KOPT-K1 (cell line): ENCODE measurements around the gene CAMP.

Experiments used
- H3K27ac ChIP-seq: fragments of 200-600 bp; sonication (generic); 2 replicates; pipeline ENCODE4 v1.5.1; 2016; ENCODE audit warnings: antibody characterized with exemption, mild to moderate bottlenecking, low read depth, low read length; ENCODE audit not compliant: poor library complexity, severe bottlenecking
- H3K36me3 ChIP-seq: fragments of 200-600 bp; sonication (generic); 2 replicates; pipeline ENCODE4 v1.5.1; 2017; ENCODE audit warnings: antibody characterized with exemption, mild to moderate bottlenecking, low read length, moderate library complexity; ENCODE audit not compliant: insufficient read depth
- H3K9me3 ChIP-seq: fragments of 200-600 bp; sonication (generic); 2 replicates; pipeline ENCODE4 v1.5.1; 2017; ENCODE audit warnings: antibody characterized with exemption, low read length, mild to moderate bottlenecking; ENCODE audit not compliant: insufficient read depth, poor library complexity, severe bottlenecking

CAMP gene

DNA sequence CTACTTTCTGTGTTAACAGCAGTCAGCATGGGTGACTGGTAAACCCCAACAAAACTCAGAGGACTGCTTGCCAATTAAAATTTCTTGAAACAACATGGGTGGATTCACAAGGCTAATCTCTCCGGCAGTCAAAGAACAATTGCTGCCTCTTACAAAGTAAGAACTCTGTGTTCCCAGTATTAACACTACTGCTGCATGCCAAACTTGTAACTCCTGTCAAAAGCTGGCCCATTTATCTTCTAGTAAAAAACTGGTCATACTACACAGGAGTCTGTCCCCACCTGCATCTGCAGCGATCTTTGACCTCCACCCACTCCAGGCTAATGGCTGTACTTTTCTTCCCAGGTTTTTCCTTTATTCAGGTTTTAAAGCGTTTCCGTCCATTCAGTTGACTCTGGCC lies 8.9 kb downstream of the CAMP start:
- Histone ChIP-seq H3K27ac (no peak overlapping the region), H3K9me3 (no peaks in the 10 kb centered on the region), H3K36me3 (no peaks in the 10 kb centered on the region)

DNA sequence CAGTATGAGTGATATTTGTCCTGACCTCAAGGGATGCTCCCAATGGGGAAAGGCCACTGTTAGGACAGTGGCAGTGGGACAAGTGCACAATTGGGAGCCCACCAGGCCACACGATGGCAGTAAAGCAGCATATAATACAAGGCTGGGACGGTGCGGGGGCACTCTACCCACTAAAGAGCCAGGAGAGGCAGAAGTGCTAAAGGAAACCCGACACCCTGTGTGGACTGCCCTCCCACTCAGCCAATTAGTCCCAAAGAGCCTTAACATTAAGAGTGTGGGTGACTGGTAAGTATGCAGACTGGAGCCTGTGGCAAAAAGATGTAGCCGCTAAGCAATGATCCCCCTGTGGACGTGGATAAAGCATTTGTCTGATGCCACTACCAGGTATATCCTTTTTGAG lies 9.4 kb downstream of the CAMP start:
- H3K9me3 ChIP-seq = no peaks in the 10 kb centered on the region
- H3K36me3 ChIP-seq = no peaks in the 10 kb centered on the region
- H3K27ac ChIP-seq = no peak overlapping the region

DNA sequence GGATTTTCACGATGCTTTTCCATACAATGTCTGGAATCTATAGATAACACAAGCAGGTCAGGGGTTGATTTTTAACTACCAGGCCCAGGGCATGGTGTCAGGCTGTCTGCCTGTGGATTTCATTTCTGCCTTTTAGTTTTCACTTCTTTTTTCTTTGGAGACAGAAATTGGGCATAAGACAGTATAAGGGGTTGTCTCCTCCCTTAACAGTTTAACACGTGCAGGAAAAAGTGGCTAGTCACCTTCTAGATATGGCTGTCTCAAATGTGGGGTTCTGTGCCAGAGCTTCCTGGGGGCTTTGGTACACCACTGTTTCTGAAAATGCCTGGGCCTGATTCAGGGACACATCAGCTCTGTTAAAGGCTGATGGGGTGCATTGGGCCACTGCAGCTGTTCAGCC lies 10.2 kb downstream of the CAMP start:
- H3K9me3 ChIP-seq = no peaks in the 10 kb centered on the region
- no peaks in the 10 kb centered on the region for H3K36me3 ChIP-seq
- H3K27ac ChIP-seq = no peak overlapping the region

DNA sequence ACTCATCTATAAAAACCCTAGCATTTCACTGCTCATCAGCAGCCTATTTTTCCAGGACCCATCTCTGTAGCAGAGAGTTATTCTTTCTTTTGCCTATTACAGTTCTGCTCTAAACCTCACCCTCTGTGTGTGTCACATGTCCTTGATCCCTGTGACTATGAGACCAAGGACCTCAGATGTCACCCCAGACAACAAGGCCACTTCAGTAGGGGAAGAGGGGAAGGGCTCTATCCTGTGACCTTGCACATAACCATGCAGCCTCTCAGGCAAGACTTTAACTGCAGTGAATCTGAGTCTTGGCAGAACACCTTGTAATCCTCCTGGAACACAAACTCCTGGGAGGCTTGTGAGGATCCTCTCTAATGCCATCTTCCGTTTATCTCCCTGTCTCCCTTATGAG lies 13.2 kb downstream of the CAMP start:
- Histone ChIP-seq H3K36me3 (no peaks in the 10 kb centered on the region), H3K9me3 (no peaks in the 10 kb centered on the region), H3K27ac (no peak overlapping the region)

- no peaks in the 10 kb centered on the region for H3K36me3 ChIP-seq
- no peak overlapping the region for H3K27ac ChIP-seq
- no peaks in the 10 kb centered on the region for H3K9me3 ChIP-seq
Measured at GRCh38 chr3:48238531-48239085, 15.3 kb downstream of the CAMP start.

- H3K27ac ChIP-seq = peak overlapping the region; percentile 75
- no peaks in the 10 kb centered on the region for H3K36me3 ChIP-seq
- H3K9me3 ChIP-seq = no peaks in the 10 kb centered on the region
Measured at GRCh38 chr3:48240000-48240963, 17.0 kb downstream of the CAMP start.

GRCh38 chr3:48241796-48242455 lies 18.6 kb downstream of the CAMP start:
- Histone ChIP-seq H3K27ac (peak overlapping the region; percentile 75), H3K9me3 (no peaks in the 10 kb centered on the region), H3K36me3 (no peaks in the 10 kb centered on the region)

DNA sequence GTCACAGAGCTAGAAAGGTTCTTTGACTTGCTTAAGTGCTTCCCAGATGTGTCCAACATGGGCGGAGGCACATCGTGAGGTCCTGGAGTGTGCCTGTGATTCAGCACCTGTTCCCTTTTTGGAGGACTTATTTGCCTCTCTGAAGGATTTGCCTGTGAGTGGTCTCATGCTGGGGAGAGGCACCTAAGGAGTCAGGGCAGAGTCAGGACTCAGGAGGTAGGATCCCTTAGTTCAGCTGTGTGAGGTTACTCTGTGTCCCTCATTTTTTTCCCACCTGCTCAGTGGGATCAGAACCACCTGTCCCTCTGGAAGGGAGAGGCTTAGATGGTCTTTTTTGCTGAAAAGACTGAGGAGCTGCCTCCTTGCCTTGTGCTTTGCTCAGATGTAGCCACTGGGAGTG lies 20.6 kb downstream of the CAMP start:
- H3K9me3 ChIP-seq = no peaks in the 10 kb centered on the region
- H3K36me3 ChIP-seq = peaks cover 11% of the 10 kb centered on the region
- H3K27ac ChIP-seq = no peak overlapping the region

- no peak overlapping the region for H3K27ac ChIP-seq
- no peaks in the 10 kb centered on the region for H3K9me3 ChIP-seq
- peaks cover 17% of the 10 kb centered on the region for H3K36me3 ChIP-seq
Measured at GRCh38 chr3:48244461-48244860, 21.2 kb downstream of the CAMP start.

GRCh38 chr3:48245136-48245535 lies 21.8 kb downstream of the CAMP start:
- no peak overlapping the region for H3K27ac ChIP-seq
- H3K9me3 ChIP-seq = no peaks in the 10 kb centered on the region
- peaks cover 21% of the 10 kb centered on the region for H3K36me3 ChIP-seq

DNA sequence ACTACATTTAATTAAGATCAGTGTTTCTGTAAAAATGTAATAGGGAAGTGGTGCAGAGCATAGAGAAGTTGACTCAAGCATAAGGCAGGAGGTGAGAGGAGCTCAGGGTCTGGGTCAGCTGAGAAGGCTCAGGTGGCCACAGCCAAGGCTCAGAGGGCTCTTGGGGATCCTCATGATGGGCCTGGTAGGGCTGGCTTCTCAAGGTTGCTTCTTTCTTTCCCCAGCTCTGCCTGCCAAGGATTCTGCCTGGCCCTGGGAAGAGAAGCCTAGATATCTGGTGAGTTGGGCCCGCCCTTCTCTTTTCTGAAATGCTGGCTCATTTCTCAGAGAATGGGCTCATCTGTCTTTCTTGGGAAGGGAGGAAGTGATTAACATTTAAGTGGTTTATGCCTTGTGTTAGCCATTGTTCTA lies 24.1 kb downstream of the CAMP start:
- Histone ChIP-seq H3K9me3 (no peaks in the 10 kb centered on the region), H3K36me3 (peaks cover 39% of the 10 kb centered on the region), H3K27ac (no peak overlapping the region)

DNA sequence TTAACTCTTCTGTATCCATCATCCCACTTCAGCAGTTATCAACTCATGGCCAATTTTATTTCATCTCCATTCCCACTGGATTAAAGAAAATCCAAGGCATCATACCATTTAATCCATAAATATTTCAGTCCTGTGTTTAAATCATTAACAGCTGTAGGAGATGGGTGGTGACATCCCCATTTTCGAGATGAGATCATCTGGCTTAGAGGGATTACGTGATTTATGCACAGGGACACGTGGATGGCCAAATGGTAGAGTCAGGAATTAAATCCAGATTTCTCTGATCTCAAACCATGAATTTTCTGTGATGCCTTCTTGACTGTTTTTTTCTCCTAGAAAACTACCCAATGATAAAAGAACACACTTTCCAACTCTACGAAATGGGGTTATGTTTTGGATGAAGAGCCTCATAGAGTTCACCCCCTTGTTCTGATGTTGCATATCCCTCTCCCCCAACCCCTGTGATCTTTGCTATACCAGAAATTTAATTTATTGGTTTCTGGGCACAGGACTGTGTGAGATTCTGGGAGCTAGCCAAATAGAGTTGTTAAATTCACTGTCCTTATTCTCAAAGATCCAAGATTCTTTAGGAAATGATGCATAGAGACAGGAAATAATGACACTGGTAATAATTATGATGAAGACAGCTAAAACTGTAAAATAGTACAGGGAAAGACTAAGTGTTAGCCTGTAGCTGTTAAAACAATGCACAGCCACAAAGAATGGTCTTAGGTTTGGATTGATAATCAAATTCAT lies 25.0 kb downstream of the CAMP start:
- no peak overlapping the region for H3K27ac ChIP-seq

DNA sequence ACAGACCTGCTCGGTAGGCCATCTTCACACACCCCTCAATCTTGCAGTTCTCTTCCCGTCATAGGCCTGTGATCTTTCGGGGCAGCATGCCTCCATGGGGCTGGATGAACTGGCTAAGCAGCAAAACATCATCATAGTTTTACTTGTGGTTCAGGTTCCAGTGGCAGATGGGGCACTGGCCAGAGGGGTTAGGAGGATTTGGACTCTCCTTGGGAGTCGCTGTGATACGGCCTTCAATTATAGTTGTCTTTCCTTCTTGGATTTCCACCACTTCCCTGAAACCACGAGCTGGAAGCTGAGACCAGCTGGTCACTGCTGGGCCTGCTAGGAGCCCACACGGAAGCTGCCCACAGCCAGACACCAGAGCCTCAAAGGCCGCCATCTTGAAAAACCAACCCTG lies 33.3 kb downstream of the CAMP start:
- Histone ChIP-seq H3K9me3 (peaks cover 10% of the 10 kb centered on the region), H3K27ac (no peak overlapping the region), H3K36me3 (peaks cover 56% of the 10 kb centered on the region)

More for the DNA sequence above, 25.0 kb downstream of the CAMP start:
- H3K36me3 ChIP-seq = peaks cover 39% of the 10 kb centered on the region
- no peaks in the 10 kb centered on the region for H3K9me3 ChIP-seq

- H3K36me3 ChIP-seq = peaks cover 69% of the 10 kb centered on the region
- peaks cover 10% of the 10 kb centered on the region for H3K9me3 ChIP-seq
- H3K27ac ChIP-seq = no peak overlapping the region
Measured at GRCh38 chr3:48258530-48258929, 35.2 kb downstream of the CAMP start.

DNA sequence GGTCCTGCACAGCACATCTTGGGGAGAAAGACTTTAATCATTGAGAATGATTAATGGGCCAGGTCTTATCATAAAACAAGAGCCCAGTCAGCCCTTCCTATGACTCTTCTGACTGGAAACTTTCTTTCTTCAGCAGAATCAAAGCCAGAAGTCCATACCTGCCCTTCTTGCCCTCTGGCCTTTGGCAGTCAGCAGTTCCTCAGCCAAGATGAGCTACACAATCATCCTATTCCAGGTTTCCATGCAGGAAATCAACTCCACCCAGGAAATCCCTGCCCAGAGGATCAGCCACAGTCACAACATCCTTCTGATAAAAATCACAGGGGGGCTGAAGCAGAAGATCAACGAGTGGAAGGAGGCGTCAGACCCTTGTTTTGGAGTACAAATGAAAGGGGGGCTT lies 44.5 kb downstream of the CAMP start:
- peaks cover 67% of the 10 kb centered on the region for H3K36me3 ChIP-seq

More for the DNA sequence above, 44.5 kb downstream of the CAMP start:
- no peaks in the 10 kb centered on the region for H3K9me3 ChIP-seq
- H3K27ac ChIP-seq = no peak overlapping the region
